K562 (cell line): ENCODE results near the gene ABHD14A.

Source experiments
- ATF4 ChIP-seq: fragments of 450-650 bp; formaldehyde crosslinking; IDR thresholded peaks from 2 replicates; pipeline ENCODE4 v1.4.0; 2022; ENCODE audit warnings: mild to moderate bottlenecking, moderate library complexity
- C11orf30 ChIP-seq: fragments of 450-650 bp; IDR thresholded peaks from 2 replicates; pipeline ENCODE4 v1.6.1; 2016; ENCODE audit warnings: low read depth, mild to moderate bottlenecking
- EGR1 ChIP-seq: fragments of 450-650 bp; conservative IDR thresholded peaks from 2 replicates; pipeline ENCODE4 v1.6.1; 2017; ENCODE audit warnings: mild to moderate bottlenecking
- EZH2 ChIP-seq: IDR thresholded peaks from 2 replicates; pipeline ENCODE4 v1.6.1; 2012; ENCODE audit warnings: low read depth, mild to moderate bottlenecking, inconsistent platforms, low read length, borderline replicate concordance
- JUND ChIP-seq, 2 experiments: IDR thresholded peaks; 2 replicates in 1 of 2; 3 replicates in 1 of 2; pipeline ENCODE4 v1.6.1; 2011; ENCODE audit warnings: borderline replicate concordance in 2 of 2, low read depth in 2 of 2, low read length in 2 of 2, improper control_type of control experiment in 1 of 2, missing biosample characterization in 1 of 2, missing genetic modification characterization in 1 of 2, missing genetic modification reagents in 1 of 2
- RAD21 ChIP-seq, 2 experiments: fragments of 250-450 bp in 1 of 2; fragments of 450-650 bp in 1 of 2; sonication (Bioruptor Pico) in 1 of 2; formaldehyde crosslinking in 1 of 2; IDR thresholded peaks in 1 of 2; conservative IDR thresholded peaks in 1 of 2; 2 replicates each; pipeline versions ENCODE4 v1.4.0 to v1.8.0; 2020 to 2022; ENCODE audit warnings: mild to moderate bottlenecking in 2 of 2, moderate library complexity in 1 of 2
- TAF9B ChIP-seq: fragments of 450-650 bp; IDR thresholded peaks from 2 replicates; pipeline ENCODE4 v1.6.1; 2018; ENCODE audit warnings: mild to moderate bottlenecking; ENCODE audit not compliant: partially characterized antibody
- TF ChIP-seq, protein P1 (sequence below): fragments of 200-800 bp; sonication (Bioruptor generic); IDR thresholded peaks from 2 replicates; pipeline ENCODE4 v1.6.1; 2016; ENCODE audit warnings: missing genetic modification characterization, missing compliant biosample characterization
- TF ChIP-seq, protein P2 (sequence below), 3 experiments: IDR thresholded peaks in 2 of 3; conservative IDR thresholded peaks in 1 of 3; 2 replicates each; pipeline ENCODE4 v1.5.1; 2011 to 2012; ENCODE audit warnings: low read length in 3 of 3, mild to moderate bottlenecking in 3 of 3, control low read depth in 2 of 3, improper control_type of control experiment in 1 of 3, inconsistent platforms in 1 of 3, low read depth in 1 of 3, mixed read lengths in 1 of 3, moderate library complexity in 1 of 3; ENCODE audit not compliant: insufficient read depth in 2 of 3

GRCh38 chr3:52017586-52017985 lies 42.7 kb downstream of the ABHD14A start:
- TF ChIP-seq, protein P1, sequence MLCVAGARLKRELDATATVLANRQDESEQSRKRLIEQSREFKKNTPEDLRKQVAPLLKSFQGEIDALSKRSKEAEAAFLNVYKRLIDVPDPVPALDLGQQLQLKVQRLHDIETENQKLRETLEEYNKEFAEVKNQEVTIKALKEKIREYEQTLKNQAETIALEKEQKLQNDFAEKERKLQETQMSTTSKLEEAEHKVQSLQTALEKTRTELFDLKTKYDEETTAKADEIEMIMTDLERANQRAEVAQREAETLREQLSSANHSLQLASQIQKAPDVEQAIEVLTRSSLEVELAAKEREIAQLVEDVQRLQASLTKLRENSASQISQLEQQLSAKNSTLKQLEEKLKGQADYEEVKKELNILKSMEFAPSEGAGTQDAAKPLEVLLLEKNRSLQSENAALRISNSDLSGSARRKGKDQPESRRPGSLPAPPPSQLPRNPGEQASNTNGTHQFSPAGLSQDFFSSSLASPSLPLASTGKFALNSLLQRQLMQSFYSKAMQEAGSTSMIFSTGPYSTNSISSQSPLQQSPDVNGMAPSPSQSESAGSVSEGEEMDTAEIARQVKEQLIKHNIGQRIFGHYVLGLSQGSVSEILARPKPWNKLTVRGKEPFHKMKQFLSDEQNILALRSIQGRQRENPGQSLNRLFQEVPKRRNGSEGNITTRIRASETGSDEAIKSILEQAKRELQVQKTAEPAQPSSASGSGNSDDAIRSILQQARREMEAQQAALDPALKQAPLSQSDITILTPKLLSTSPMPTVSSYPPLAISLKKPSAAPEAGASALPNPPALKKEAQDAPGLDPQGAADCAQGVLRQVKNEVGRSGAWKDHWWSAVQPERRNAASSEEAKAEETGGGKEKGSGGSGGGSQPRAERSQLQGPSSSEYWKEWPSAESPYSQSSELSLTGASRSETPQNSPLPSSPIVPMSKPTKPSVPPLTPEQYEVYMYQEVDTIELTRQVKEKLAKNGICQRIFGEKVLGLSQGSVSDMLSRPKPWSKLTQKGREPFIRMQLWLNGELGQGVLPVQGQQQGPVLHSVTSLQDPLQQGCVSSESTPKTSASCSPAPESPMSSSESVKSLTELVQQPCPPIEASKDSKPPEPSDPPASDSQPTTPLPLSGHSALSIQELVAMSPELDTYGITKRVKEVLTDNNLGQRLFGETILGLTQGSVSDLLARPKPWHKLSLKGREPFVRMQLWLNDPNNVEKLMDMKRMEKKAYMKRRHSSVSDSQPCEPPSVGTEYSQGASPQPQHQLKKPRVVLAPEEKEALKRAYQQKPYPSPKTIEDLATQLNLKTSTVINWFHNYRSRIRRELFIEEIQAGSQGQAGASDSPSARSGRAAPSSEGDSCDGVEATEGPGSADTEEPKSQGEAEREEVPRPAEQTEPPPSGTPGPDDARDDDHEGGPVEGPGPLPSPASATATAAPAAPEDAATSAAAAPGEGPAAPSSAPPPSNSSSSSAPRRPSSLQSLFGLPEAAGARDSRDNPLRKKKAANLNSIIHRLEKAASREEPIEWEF (CRISPR knock-in tag): no peak
- TF ChIP-seq RAD21 (CRISPR knock-in tag; conservative IDR thresholded peaks at IDR 0.05 in 1 of 2, IDR thresholded peaks at IDR 0.05 in 1 of 2): no peak
- no peak for TF ChIP-seq TAF9B
- TF ChIP-seq JUND (IDR thresholded peaks at IDR 0.05; ENCODE audit: borderline replicate concordance, low read depth, low read length): no peak
- TF ChIP-seq JUND (tag; IDR thresholded peaks at IDR 0.05; ENCODE audit: borderline replicate concordance, low read depth, low read length): no peak
- TF ChIP-seq EGR1: no peak
- TF ChIP-seq ATF4: no peak
- TF ChIP-seq EZH2: no peak
- no peak for TF ChIP-seq C11orf30
- TF ChIP-seq, protein P2, sequence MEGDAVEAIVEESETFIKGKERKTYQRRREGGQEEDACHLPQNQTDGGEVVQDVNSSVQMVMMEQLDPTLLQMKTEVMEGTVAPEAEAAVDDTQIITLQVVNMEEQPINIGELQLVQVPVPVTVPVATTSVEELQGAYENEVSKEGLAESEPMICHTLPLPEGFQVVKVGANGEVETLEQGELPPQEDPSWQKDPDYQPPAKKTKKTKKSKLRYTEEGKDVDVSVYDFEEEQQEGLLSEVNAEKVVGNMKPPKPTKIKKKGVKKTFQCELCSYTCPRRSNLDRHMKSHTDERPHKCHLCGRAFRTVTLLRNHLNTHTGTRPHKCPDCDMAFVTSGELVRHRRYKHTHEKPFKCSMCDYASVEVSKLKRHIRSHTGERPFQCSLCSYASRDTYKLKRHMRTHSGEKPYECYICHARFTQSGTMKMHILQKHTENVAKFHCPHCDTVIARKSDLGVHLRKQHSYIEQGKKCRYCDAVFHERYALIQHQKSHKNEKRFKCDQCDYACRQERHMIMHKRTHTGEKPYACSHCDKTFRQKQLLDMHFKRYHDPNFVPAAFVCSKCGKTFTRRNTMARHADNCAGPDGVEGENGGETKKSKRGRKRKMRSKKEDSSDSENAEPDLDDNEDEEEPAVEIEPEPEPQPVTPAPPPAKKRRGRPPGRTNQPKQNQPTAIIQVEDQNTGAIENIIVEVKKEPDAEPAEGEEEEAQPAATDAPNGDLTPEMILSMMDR (IDR thresholded peaks at IDR 0.05 in 2 of 3, conservative IDR thresholded peaks at IDR 0.05 in 1 of 3; ENCODE audit: insufficient read depth in 2 of 3, low read depth in 1 of 3, low read length in 3 of 3): no peak
